Gastroesophageal sphincter (tissue), 4 donors: Measurements from ENCODE around the gene DHCR24. TPM values are rescaled to one million over a fixed set of nuclear protein-coding genes. Genes with fewer than 3 reads are reported as not detected.
A peak's percentile ranks its signal among the peaks of the same experiment; 100 is the strongest.

Source experiments
- ATAC-seq: fragments of 150-250 bp; one replicate; pipeline ENCODE4 v1.9.1; 2016; ENCODE audit warnings: mild to moderate bottlenecking, moderate library complexity
- H3K27ac ChIP-seq, 4 donors: fragments of 200-600 bp; sonication (generic) in 3 of 4; 1 replicate in 3 of 4; 2 replicates in 1 of 4; pipeline ENCODE4 v1.5.1; 2016 to 2019
- H3K27me3 ChIP-seq: fragments of 200-600 bp; sonication (generic); one replicate; pipeline ENCODE4 v1.5.1; 2019
- H3K36me3 ChIP-seq, 2 donors: fragments of 200-600 bp; sonication (generic); one replicate each; pipeline ENCODE4 v1.5.1; 2019; ENCODE audit warnings: control low read depth in 1 of 2
- H3K4me1 ChIP-seq, 3 donors: fragments of 200-600 bp; sonication (generic); 1 replicate in 2 of 3; 2 replicates in 1 of 3; pipeline ENCODE4 v1.5.1; 2016 to 2019; ENCODE audit warnings: control low read depth in 2 of 3
- H3K4me3 ChIP-seq, 2 donors: fragments of 200-600 bp; sonication (generic); one replicate each; pipeline ENCODE4 v1.5.1; 2019; ENCODE audit warnings: mild to moderate bottlenecking in 1 of 2, moderate library complexity in 1 of 2
- H3K9me3 ChIP-seq, 3 donors: fragments of 200-600 bp; sonication (generic); one replicate each; pipeline ENCODE4 v1.5.1; 2017 to 2019; ENCODE audit warnings: control low read depth in 2 of 3
- CTCF ChIP-seq, 4 experiments: fragments of 200-600 bp in 2 of 4; fragments of 450-650 bp in 2 of 4; sonication (generic) in 1 of 4; IDR thresholded peaks; one replicate each; pipeline ENCODE4 v1.5.1; 2017 to 2019; ENCODE audit warnings: antibody characterized with exemption in 4 of 4, mild to moderate bottlenecking in 2 of 4, moderate library complexity in 2 of 4
- EP300 ChIP-seq: sonication (generic); formaldehyde crosslinking; IDR thresholded peaks from one replicate; pipeline ENCODE4 v1.6.1; 2017; ENCODE audit warnings: antibody characterized with exemption, mild to moderate bottlenecking
- POLR2A ChIP-seq, 2 donors: fragments of 450-650 bp; IDR thresholded peaks; one replicate each; pipeline ENCODE4 v1.6.1; 2017; ENCODE audit warnings: antibody characterized with exemption in 2 of 2, mild to moderate bottlenecking in 2 of 2, moderate library complexity in 1 of 2
- POLR2AphosphoS5 ChIP-seq: sonication (generic); formaldehyde crosslinking; IDR thresholded peaks from one replicate; pipeline ENCODE4 v1.6.1; 2017; ENCODE audit warnings: antibody characterized with exemption
- WGBS, 2 donors: methylation state at CpG; one replicate each; pipeline ENCODE4 v1.1.5; 2018; ENCODE audit warnings: low coverage in 1 of 2; 5-methylcytosine and 5-hydroxymethylcytosine counted together
- total RNA-seq, 4 donors: library from RNA; depleted of rRNA; stranded (reverse); fragments of >200 nt; gene quantifications; one replicate each; pipeline ENCODE4 v1.1.0, GENCODE V29; 2016

DHCR24 gene
- total RNA-seq, 4 donors from 2014 or later, result 7.9 to 31.9 (median 15.9) TPM

GRCh38 chr1:54929700-54930099 is 42.7 kb upstream of the DHCR24 start:
- no peak overlapping the region for H3K27ac ChIP-seq
- no peak for ATAC-seq
- no peak for TF ChIP-seq CTCF (IDR thresholded peaks at IDR 0.05)
- TF ChIP-seq POLR2A (IDR thresholded peaks at IDR 0.05), result no peak
- TF ChIP-seq EP300, result no peak
- no peak for TF ChIP-seq POLR2AphosphoS5
- no peak overlapping the region for H3K4me3 ChIP-seq
- no peaks in the 10 kb centered on the region for H3K36me3 ChIP-seq
- H3K9me3 ChIP-seq, result no peaks in the 10 kb centered on the region
- no peaks in the 10 kb centered on the region for H3K27me3 ChIP-seq
- H3K4me1 ChIP-seq, result peaks cover 0 to 12% (median 0%) of the 10 kb centered on the region in 3 donors

GRCh38 chr1:54928327-54928726 is 41.3 kb upstream of the DHCR24 start:
- Histone ChIP-seq H3K27me3 (no peaks in the 10 kb centered on the region), H3K36me3 (no peaks in the 10 kb centered on the region), H3K4me3 (no peak overlapping the region), H3K27ac (no peak overlapping the region), H3K4me1 (peaks cover 0 to 12% (median 0%) of the 10 kb centered on the region in 3 donors), H3K9me3 (no peaks in the 10 kb centered on the region)
- WGBS, 2 donors, result 72 to 100% methylated on average over 1 to 2 of the region's 2 CpGs
- TF ChIP-seq EP300 (no peak), POLR2A (IDR thresholded peaks at IDR 0.05) (no peak), CTCF (IDR thresholded peaks at IDR 0.05) (no peak), POLR2AphosphoS5 (no peak)
- ATAC-seq, result no peak

GRCh38 chr1:54927472-54928240 is 40.7 kb upstream of the DHCR24 start:
- no peak for ATAC-seq
- H3K4me3 ChIP-seq, result no peak overlapping the region
- H3K27me3 ChIP-seq, result no peaks in the 10 kb centered on the region
- 27 to 83% methylated on average over 2 to 8 of the region's 8 CpGs for WGBS, 2 donors
- peaks cover 0 to 12% (median 0%) of the 10 kb centered on the region in 3 donors for H3K4me1 ChIP-seq
- no peaks in the 10 kb centered on the region for H3K9me3 ChIP-seq
- H3K36me3 ChIP-seq, result no peaks in the 10 kb centered on the region
- TF ChIP-seq POLR2AphosphoS5 (no peak), CTCF (IDR thresholded peaks at IDR 0.05) (no peak), POLR2A (IDR thresholded peaks at IDR 0.05) (no peak), EP300 (no peak)
- peak overlapping the region in 1 of 4 donors; percentile 5 for H3K27ac ChIP-seq

DNA sequence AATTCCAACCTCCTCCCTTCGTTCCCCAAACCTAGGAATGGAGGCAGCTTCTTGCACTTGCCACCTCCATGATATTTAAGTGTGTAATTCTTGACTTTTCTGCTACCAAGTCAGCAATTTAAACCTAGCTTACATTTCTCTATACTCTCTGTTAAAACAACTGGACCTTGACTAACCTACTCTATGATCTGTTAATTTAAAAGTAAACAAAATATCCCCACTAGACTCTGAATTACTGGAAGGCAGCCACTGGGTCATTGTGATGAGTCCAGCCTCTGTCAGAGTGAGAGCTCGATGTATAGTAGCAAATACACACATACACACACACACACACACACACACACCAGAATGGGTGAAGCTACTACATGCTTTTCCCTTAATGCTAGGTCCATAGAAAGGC is 40.0 kb upstream of the DHCR24 start:
- no peaks in the 10 kb centered on the region for H3K27me3 ChIP-seq
- H3K4me3 ChIP-seq, result no peak overlapping the region
- H3K9me3 ChIP-seq, result no peaks in the 10 kb centered on the region
- H3K27ac ChIP-seq, result peak overlapping the region in 1 of 4 donors; percentile 5
- no peak for TF ChIP-seq POLR2AphosphoS5
- TF ChIP-seq EP300, result no peak
- TF ChIP-seq CTCF (IDR thresholded peaks at IDR 0.05), result no peak
- no peak for TF ChIP-seq POLR2A (IDR thresholded peaks at IDR 0.05)
- 56 to 71% methylated on average over 2 of the region's 2 CpGs for WGBS, 2 donors
- no peaks in the 10 kb centered on the region for H3K36me3 ChIP-seq
- ATAC-seq, result no peak
- peaks cover 0 to 12% (median 0%) of the 10 kb centered on the region in 3 donors for H3K4me1 ChIP-seq

DNA sequence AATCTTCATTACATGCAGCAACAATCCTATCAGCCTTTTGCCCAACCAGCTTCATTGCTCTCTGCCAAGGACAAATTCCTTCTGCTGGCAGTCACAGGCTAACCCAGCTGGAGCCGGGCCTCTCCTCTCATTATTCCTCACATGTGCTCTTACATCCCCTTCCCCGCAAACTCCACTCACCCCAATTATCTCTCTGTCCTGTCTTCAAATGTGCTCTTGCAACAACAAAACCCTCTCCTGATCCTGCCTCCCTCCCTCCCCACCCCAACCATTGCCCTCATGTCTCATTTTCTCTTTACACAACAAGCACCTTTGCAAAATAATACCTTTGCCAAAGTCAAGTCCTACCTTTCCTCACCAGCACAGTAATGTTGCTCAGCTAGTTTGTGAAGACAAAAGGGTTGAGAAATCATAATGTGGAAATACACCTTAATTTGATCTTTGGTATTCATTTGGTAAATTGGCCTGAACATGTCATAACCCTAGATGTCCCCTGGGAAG is 36.0 kb upstream of the DHCR24 start:
- H3K36me3 ChIP-seq, result no peaks in the 10 kb centered on the region
- H3K9me3 ChIP-seq, result no peaks in the 10 kb centered on the region
- TF ChIP-seq EP300 (no peak), POLR2AphosphoS5 (no peak), POLR2A (IDR thresholded peaks at IDR 0.05) (no peak), CTCF (IDR thresholded peaks at IDR 0.05) (no peak)
- no peaks in the 10 kb centered on the region for H3K27me3 ChIP-seq
- no peak overlapping the region for H3K27ac ChIP-seq
- H3K4me3 ChIP-seq, result no peak overlapping the region
- H3K4me1 ChIP-seq, result peaks cover 0 to 12% (median 0%) of the 10 kb centered on the region in 3 donors
- ATAC-seq, result no peak
- WGBS, 2 donors, result 66 to 79% methylated on average over 2 of the region's 2 CpGs
